GM19452 (cell line): Measurements from ENCODE around the gene PRR14L.

Experiments
- ATAC-seq: cut with Tn5 transposase; IDR thresholded peaks from one replicate; pipeline ENCODE4 v1.9.1; 2021; ENCODE audit not compliant: unreplicated experiment

PRR14L gene

DNA sequence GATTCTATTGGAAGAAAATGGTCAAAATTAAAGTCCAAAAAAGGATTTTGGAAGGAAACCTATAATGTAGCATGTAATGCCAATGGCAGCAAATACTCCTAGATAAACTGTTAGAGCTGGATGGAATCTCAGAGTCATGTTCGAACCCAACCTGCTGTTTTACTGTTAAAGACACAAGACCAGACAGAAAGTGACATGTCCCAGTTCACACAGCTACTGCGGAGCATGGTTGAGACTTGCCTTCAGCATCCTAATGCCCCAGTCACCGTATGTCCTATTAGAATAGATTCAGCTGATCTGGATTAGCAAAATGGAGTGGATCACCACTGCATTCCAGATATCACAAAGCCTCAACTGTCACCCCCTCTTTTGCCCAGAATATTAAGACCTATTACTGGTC, 102.9 kb downstream of the PRR14L start:
- no peak for ATAC-seq

DNA sequence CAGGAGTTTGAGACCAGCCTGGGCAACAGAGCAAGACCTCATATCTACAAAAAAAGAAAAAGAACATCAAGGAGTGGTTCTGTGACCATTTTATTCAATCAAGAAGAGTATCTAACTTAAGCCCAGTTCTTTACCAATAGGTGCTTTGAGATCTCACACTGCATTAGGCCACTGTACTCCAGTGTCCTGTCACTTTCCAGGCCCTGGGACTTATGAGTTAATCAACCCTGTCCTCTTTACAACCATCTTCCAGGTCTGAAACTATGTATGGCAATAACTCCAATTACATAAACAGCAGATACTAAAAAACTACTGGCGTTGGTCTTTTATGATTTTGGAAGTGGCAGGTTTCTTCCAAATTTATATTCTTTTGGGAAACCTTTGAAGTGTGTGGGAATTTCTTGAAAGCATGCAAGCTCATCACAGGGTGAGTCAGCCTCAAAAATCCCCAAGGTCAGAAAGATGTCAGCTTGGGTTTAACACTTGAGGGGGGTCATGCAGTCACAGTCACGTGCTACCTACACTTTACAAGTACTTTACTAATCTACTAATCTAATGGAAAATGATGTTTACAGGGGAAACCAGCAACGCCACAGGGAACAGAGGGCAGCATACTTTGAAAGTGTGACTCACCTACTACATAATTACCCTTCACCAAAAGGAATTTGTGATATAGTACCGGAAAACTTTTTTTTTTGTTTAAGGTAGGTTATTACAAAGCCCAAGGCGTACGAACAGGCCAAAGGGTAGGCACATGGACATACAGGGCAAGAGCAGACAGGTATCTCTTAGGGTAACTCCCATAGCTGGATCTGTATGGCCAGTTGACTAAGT, 103.5 kb downstream of the PRR14L start:
- peak; percentile 69 for ATAC-seq

DNA sequence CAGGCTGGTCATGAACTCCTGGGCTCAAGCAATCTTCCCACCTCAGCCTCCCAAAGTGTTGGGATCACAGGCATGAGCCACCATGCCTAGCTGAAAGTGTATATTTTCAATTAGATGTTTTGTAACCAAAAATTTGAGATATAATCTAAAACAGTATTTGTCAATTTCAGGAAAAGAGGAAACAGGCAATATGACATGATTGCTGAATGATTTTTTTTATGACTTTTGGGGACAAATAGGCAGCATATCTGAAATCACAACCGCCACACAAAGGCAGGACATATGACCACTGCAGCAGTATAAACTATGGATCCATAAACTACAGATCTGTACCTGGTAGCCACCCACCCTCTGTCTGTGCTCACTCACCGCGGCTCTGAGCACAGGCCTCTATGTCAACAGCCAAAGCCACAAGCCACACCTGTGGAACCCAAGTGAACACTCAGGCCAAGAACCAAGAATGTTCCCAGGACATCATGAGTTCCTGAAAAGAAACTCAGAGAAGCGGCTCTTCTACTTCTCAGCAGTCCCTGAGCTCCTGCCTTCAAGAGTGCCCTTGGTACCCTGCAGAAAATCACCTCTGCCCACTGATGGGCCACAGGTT, 110.4 kb downstream of the PRR14L start:
- ATAC-seq: no peak

DNA sequence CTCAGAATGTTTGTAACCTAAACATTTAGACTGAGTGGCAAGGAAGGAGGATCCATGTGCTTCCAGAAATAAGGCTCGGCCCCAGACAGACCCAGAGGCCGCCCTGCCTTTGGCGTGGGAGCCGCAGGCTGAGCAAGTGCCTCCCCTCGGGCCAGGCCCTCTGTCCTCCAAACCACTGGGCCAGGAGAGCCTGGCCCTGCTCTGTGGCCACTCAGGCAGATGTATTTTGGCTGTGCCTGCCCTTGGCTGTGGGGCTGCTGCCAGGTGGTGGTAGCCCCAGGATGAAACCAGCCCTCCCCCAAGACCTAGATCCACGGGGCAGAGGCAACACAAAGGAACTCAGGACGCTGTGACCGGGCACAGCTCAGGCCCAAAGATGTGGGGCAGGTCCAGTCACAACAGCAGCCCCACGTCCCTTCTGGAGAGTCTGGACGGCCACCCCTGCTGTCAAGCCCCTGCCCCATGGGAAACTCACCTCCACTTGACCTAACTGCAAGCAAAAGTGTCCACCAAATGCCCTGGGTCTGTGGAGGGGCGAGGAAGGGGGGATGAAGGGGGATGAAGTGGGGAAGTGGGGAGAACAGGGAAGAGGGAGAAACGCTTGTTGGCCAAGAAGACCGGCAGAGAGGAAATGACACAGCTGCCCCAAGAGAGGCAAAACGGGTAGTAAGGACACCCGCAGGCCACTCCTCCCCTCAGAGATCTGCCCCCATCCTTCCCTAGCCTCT, 111.9 kb downstream of the PRR14L start:
- no peak for ATAC-seq

DNA sequence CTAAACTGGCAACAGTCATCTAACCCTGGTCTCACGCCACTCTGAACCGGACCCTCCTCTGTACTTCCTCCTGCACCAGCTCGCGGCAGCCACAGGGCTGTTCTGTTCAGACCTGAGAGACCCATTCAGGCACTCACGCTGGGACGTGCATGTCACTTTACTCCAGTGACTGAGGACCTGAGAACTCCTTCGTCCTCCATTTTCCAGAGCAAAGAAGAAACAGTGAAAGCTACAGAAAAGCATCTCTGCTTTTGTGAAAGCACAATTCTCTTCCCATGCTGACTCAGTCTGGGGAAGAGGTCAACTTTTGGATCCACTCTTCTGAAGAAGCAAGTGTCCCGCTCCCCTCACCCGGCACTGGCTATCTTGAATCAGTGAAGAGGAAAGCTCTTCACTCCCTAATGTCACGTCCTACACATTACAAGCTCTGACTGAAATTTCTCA, 112.5 kb downstream of the PRR14L start:
- ATAC-seq: no peak

DNA sequence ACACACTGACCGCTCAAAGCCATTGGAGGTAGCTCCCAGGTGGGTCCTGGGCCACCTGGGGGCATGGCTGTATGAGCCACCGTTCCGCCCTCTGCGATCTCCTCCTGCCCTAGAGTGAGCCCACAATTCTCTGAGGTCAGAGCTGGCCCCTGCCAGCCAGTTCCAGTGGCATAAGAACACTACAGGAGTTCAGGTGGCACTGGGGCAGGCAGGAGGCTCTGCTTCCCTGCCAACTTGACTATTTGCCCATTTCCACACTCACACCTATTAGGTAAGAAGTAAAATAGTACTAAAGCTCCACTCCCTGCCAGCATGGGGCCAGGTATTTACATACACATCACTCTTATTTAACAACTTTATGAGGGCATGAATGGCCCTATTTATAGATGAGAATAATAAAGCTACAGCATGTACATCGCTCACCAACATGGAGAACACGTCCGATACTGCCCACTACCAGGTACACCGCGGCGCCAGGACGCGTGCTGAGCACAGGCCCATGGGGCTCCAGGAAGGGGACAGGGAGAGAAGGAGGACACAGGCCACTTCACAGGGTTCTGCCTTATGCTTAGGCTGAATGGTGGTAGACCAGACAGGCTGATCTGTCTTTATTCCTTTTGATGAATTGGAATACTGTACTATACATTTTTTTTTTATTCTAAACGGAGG, 114.2 kb downstream of the PRR14L start:
- ATAC-seq: no peak

DNA sequence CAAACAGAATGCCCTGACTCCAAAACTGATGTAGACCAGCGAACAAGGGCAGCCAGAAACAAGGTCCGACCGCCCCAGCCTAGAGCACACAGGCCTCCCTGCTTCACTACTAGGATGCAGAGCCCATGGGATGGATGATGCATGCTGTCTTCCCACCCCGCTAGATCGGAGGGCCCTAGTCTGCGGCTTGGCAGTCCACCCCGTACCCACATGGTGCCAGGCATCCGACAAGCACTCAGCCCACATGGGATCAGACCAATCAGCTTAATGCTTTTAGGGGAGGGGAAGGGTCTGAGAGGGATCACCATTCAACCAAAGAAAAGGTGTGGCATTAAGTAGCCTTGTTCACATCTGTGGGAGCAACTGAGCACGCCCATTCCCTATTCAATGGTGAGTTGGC, 118.5 kb downstream of the PRR14L start:
- ATAC-seq: no peak
